Neural progenitor cell (in vitro differentiated cells): ENCODE results near the gene TRAPPC5.

Source experiments
- CTCF ChIP-seq: fragments of 200-600 bp; sonication (generic); IDR thresholded peaks from 2 replicates; pipeline ENCODE4 v1.5.1; 2017; ENCODE audit warnings: antibody characterized with exemption, mild to moderate bottlenecking
- EZH2 ChIP-seq: fragments of 200-600 bp; sonication (generic); IDR thresholded peaks from 2 replicates; pipeline ENCODE4 v1.6.1; 2017; ENCODE audit warnings: antibody characterized with exemption, mild to moderate bottlenecking, moderate library complexity
- EZH2phosphoT487 ChIP-seq: fragments of 200-600 bp; sonication (generic); IDR thresholded peaks from 2 replicates; pipeline ENCODE4 v1.6.1; 2017; ENCODE audit warnings: antibody characterized with exemption

- TF ChIP-seq CTCF (no peak), EZH2 (no peak), EZH2phosphoT487 (no peak)
Measured at GRCh38 chr19:7699417-7700401, 19.1 kb downstream of the TRAPPC5 start.
